Motor neuron (in vitro differentiated cells): ENCODE measurements around the gene CCDC171. TPM values are rescaled to one million over a fixed set of nuclear protein-coding genes. Genes with fewer than 3 reads are reported as not detected.
A peak's percentile ranks its signal among the peaks of the same experiment; 100 is the strongest.
"Not testable (repeated sequence)": the region's sequence is repeated elsewhere in the genome, so short reads cannot be mapped to it uniquely, and the experiment has no call there.

Experiments used
- ATAC-seq, 8 experiments: fragments of 200-7000 bp; cut with Tn5 transposase; replicated peaks in 6 of 8; 2 replicates each; pipeline ENCODE4 v1.8.0; 2021; ENCODE audit warnings: mild to moderate bottlenecking in 8 of 8, moderate library complexity in 8 of 8
- H3K27ac ChIP-seq, 2 donors: fragments of 250-450 bp; sonication (Bioruptor Pico); 2 replicates each; pipeline ENCODE4 v1.9.0; 2021; ENCODE audit warnings: antibody characterized with exemption in 2 of 2, mild to moderate bottlenecking in 2 of 2, moderate library complexity in 1 of 2
- H3K4me1 ChIP-seq, 2 donors: fragments of 250-450 bp; sonication (Bioruptor Pico); replicated peaks in 1 of 2; 2 replicates each; pipeline ENCODE4 v1.6.1; 2021; ENCODE audit warnings: antibody characterized with exemption in 2 of 2, mild to moderate bottlenecking in 2 of 2, moderate library complexity in 1 of 2
- H3K4me3 ChIP-seq, 5 donors: fragments of 250-450 bp; sonication (Bioruptor Pico); 2 replicates each; pipeline ENCODE4 v1.9.0; 2021; ENCODE audit warnings: antibody characterized with exemption in 5 of 5, mild to moderate bottlenecking in 5 of 5, moderate library complexity in 4 of 5
- WGBS, 10 experiments: fragments of 450-650 bp; shearing (Covaris generic); methylation state at CpG; one replicate each; pipeline ENCODE4 v1.0.0; 2022; 5-methylcytosine and 5-hydroxymethylcytosine counted together
- in situ Hi-C, 9 experiments: fragments of 400-800 bp; cut with MboI; loops; one replicate each; pipeline ENCODE4 v1.15.0; 2021; ENCODE audit warnings: low sequenced_read_pairs in 9 of 9, low pct_unique_long_range_greater_than_20kb in 2 of 9; ENCODE audit not compliant: unreplicated experiment in 9 of 9
- total RNA-seq, 8 experiments: library from RNA; unstranded; fragments of 300-600 nt; gene quantifications; 2 replicates each; pipeline versions ENCODE4 v1.2.3 to v1.2.4, GENCODE V29; 2022

Gene CCDC171
- total RNA-seq, 8 experiments from 2014 or later, result 4.0 to 15.1 (median 8.4) TPM

- no peak overlapping the region for H3K4me3 ChIP-seq
- no peak overlapping the region for H3K27ac ChIP-seq
- 36 to 100% (median 83%) methylated on average over 2 of the region's 2 CpGs; no CpG with 5 or more reads in 2 of the 10 experiments for WGBS, 10 experiments
- ATAC-seq, result no peak
- in situ Hi-C loops, result no loop called here
- no peaks in the 10 kb centered on the region for H3K4me1 ChIP-seq
These were observed 26.9 kb upstream of the CCDC171 start for GRCh38 chr9:15525958-15526357.

- ATAC-seq, in situ Hi-C loops, H3K4me1 ChIP-seq, H3K27ac ChIP-seq, H3K4me3 ChIP-seq: not testable (repeated sequence)
- WGBS, 10 experiments, result 63 to 100% (median 91%) methylated on average over 1 to 5 of the region's 5 CpGs; no CpG with 5 or more reads in 5 of the 10 experiments
These were observed 25.8 kb upstream of the CCDC171 start for GRCh38 chr9:15527035-15527434.

GRCh38 chr9:15529566-15530324 is 23.1 kb upstream of the CCDC171 start:
- WGBS, 10 experiments, result 38 to 100% (median 88%) methylated on average over 1 to 4 of the region's 4 CpGs; no CpG with 5 or more reads in 2 of the 10 experiments
- Histone ChIP-seq H3K27ac (no peak overlapping the region), H3K4me3 (no peak overlapping the region), H3K4me1 (no peaks in the 10 kb centered on the region)
- in situ Hi-C loops, result no loop called here
- no peak for ATAC-seq

GRCh38 chr9:15531380-15531779 is 21.5 kb upstream of the CCDC171 start:
- 10 to 100% (median 71%) methylated on average over 1 of the region's 1 CpG; no CpG with 5 or more reads in 1 of the 10 experiments for WGBS, 10 experiments
- in situ Hi-C loops, result no loop called here
- no peaks in the 10 kb centered on the region for H3K4me1 ChIP-seq
- H3K27ac ChIP-seq, result no peak overlapping the region
- no peak for ATAC-seq
- no peak overlapping the region for H3K4me3 ChIP-seq

- no peaks in the 10 kb centered on the region for H3K4me1 ChIP-seq
- WGBS, 10 experiments, result 0 to 100% (median 31%) methylated on average over 1 to 2 of the region's 2 CpGs; no CpG with 5 or more reads in 2 of the 10 experiments
- in situ Hi-C loops, result no loop called here
- H3K27ac ChIP-seq, result no peak overlapping the region
- ATAC-seq, result peak in 3 of 8 experiments; percentile 17 to 83 (median 54)
- H3K4me3 ChIP-seq, result no peak overlapping the region
These were observed 11.0 kb upstream of the CCDC171 start for GRCh38 chr9:15541872-15542271.

- ATAC-seq, result peak in 3 of 8 experiments; percentile 58 to 95 (median 84)
- 14 to 100% (median 49%) methylated on average over 2 of the region's 2 CpGs; no CpG with 5 or more reads in 5 of the 10 experiments for WGBS, 10 experiments
- no peak overlapping the region for H3K27ac ChIP-seq
- H3K4me1 ChIP-seq, result no peaks in the 10 kb centered on the region
- no peak overlapping the region for H3K4me3 ChIP-seq
- in situ Hi-C loops, result no loop called here
These were observed 10.2 kb upstream of the CCDC171 start for GRCh38 chr9:15542624-15543023.

GRCh38 chr9:15543047-15543813 is 9.6 kb upstream of the CCDC171 start:
- peak in 4 of 8 experiments; percentile 32 to 57 (median 48) for ATAC-seq
- in situ Hi-C loops, result no loop called here
- Histone ChIP-seq H3K27ac (no peak overlapping the region), H3K4me1 (no peaks in the 10 kb centered on the region), H3K4me3 (no peak overlapping the region)
- WGBS, 10 experiments, result 56 to 100% (median 96%) methylated on average over 1 to 4 of the region's 4 CpGs

GRCh38 chr9:15549611-15550010 is 3.2 kb upstream of the CCDC171 start:
- Histone ChIP-seq H3K4me3 (no peak overlapping the region), H3K4me1 (peaks cover 0 to 3% of the 10 kb centered on the region in 2 donors), H3K27ac (no peak overlapping the region)
- ATAC-seq, result no peak
- WGBS, 10 experiments, result 67 to 100% (median 98%) methylated on average over 1 to 2 of the region's 2 CpGs
- in situ Hi-C loops, result no loop called here

- 0 to 13% (median 1%) methylated on average over 2 to 13 of the region's 13 CpGs; no CpG with 5 or more reads in 4 of the 10 experiments for WGBS, 10 experiments
- H3K4me3 ChIP-seq, result peak overlapping the region; percentile 53 to 71 (median 57)
- in situ Hi-C loops, result no loop called here
- peak overlapping the region; percentile 63 to 93 for H3K27ac ChIP-seq
- peaks cover 0 to 3% of the 10 kb centered on the region in 2 donors for H3K4me1 ChIP-seq
- peak in 3 of 8 experiments; percentile 0 to 1 (median 1) for ATAC-seq
These were observed 670 bp downstream of the CCDC171 start for GRCh38 chr9:15553528-15553898.

- Histone ChIP-seq H3K27ac (no peak overlapping the region), H3K4me3 (no peak overlapping the region), H3K4me1 (no peaks in the 10 kb centered on the region)
- in situ Hi-C loops, result no loop called here
- 75 to 100% (median 95%) methylated on average over 1 to 2 of the region's 2 CpGs; no CpG with 5 or more reads in 2 of the 10 experiments for WGBS, 10 experiments
- ATAC-seq, result no peak
These were observed 17.9 kb downstream of the CCDC171 start for GRCh38 chr9:15570769-15571168.

GRCh38 chr9:15572200-15572770 is 19.4 kb downstream of the CCDC171 start:
- peak in 1 of 8 experiments; percentile 54 for ATAC-seq
- H3K4me3 ChIP-seq, result no peak overlapping the region
- H3K4me1 ChIP-seq, result no peaks in the 10 kb centered on the region
- whole genome bisulfite sequencing, 10 experiments, result 80 to 100% (median 87%) methylated on average over 1 of the region's 1 CpG; no CpG with 5 or more reads in 2 of the 10 experiments
- in situ Hi-C loops, result no loop called here
- no peak overlapping the region for H3K27ac ChIP-seq

- no peak overlapping the region for H3K4me3 ChIP-seq
- H3K4me1 ChIP-seq, result no peaks in the 10 kb centered on the region
- H3K27ac ChIP-seq, result no peak overlapping the region
- ATAC-seq, result no peak
- in situ Hi-C loops, result no loop called here
- WGBS, 10 experiments, result 52 to 100% (median 92%) methylated on average over 2 to 7 of the region's 8 CpGs; no CpG with 5 or more reads in 1 of the 10 experiments
These were observed 23.7 kb downstream of the CCDC171 start for GRCh38 chr9:15576350-15577050.
